HUES48 (cell line): ENCODE measurements around the gene RGMB.

Source experiments
- H3K27ac ChIP-seq: one replicate; pipeline ENCODE4 v1.7.0; 2013; ENCODE audit warnings: low read depth, low read length, inconsistent platforms
- H3K27me3 ChIP-seq: 2 replicates; pipeline ENCODE4 v1.6.1; 2013; ENCODE audit warnings: mild to moderate bottlenecking, low read length; ENCODE audit not compliant: control insufficient read depth, insufficient read depth
- H3K36me3 ChIP-seq: 2 replicates; pipeline ENCODE4 v1.6.1; 2013; ENCODE audit warnings: low read length; ENCODE audit not compliant: control insufficient read depth, insufficient read depth
- H3K4me1 ChIP-seq: 2 replicates; pipeline ENCODE4 v1.6.1; 2013; ENCODE audit warnings: mild to moderate bottlenecking, low read length; ENCODE audit not compliant: control insufficient read depth, insufficient read depth
- H3K4me3 ChIP-seq: 2 replicates; pipeline ENCODE4 v1.5.1; 2013; ENCODE audit warnings: mild to moderate bottlenecking, low read depth, low read length
- H3K9ac ChIP-seq: 2 replicates; pipeline ENCODE4 v1.6.1; 2013; ENCODE audit warnings: mild to moderate bottlenecking, low read depth, low read length, moderate library complexity
- H3K9me3 ChIP-seq: 2 replicates; pipeline ENCODE4 v1.6.1; 2013; ENCODE audit warnings: low read length; ENCODE audit not compliant: control insufficient read depth, insufficient read depth

Gene RGMB

GRCh38 chr5:98785244-98785643, 11.8 kb downstream of the RGMB start:
- H3K9ac ChIP-seq, result no peak overlapping the region
- peaks cover 65% of the 10 kb centered on the region for H3K36me3 ChIP-seq
- H3K27ac ChIP-seq, result no peak overlapping the region

GRCh38 chr5:98786191-98786853, 12.9 kb downstream of the RGMB start:
- Histone ChIP-seq H3K27me3 (no peaks in the 10 kb centered on the region), H3K27ac (no peak overlapping the region), H3K36me3 (peaks cover 54% of the 10 kb centered on the region), H3K4me1 (peaks cover 53% of the 10 kb centered on the region), H3K9ac (no peak overlapping the region), H3K9me3 (no peaks in the 10 kb centered on the region), H3K4me3 (no peak overlapping the region)

More at GRCh38 chr5:98785244-98785643, 11.8 kb downstream of the RGMB start:
- H3K27me3 ChIP-seq, result no peaks in the 10 kb centered on the region
- peaks cover 43% of the 10 kb centered on the region for H3K4me1 ChIP-seq
- H3K4me3 ChIP-seq, result no peak overlapping the region
- H3K9me3 ChIP-seq, result no peaks in the 10 kb centered on the region

GRCh38 chr5:98787131-98787719, 13.8 kb downstream of the RGMB start:
- no peak overlapping the region for H3K27ac ChIP-seq
- peaks cover 58% of the 10 kb centered on the region for H3K4me1 ChIP-seq
- H3K36me3 ChIP-seq, result peaks cover 45% of the 10 kb centered on the region
- no peak overlapping the region for H3K9ac ChIP-seq
- no peaks in the 10 kb centered on the region for H3K9me3 ChIP-seq
- H3K27me3 ChIP-seq, result no peaks in the 10 kb centered on the region
- H3K4me3 ChIP-seq, result no peak overlapping the region

- no peak overlapping the region for H3K9ac ChIP-seq
- no peak overlapping the region for H3K27ac ChIP-seq
- no peak overlapping the region for H3K4me3 ChIP-seq
- H3K36me3 ChIP-seq, result peaks cover 41% of the 10 kb centered on the region
- H3K27me3 ChIP-seq, result no peaks in the 10 kb centered on the region
- H3K9me3 ChIP-seq, result no peaks in the 10 kb centered on the region
- H3K4me1 ChIP-seq, result peaks cover 55% of the 10 kb centered on the region
These were observed 15.6 kb downstream of the RGMB start for GRCh38 chr5:98789029-98789428.

- Histone ChIP-seq H3K36me3 (peaks cover 30% of the 10 kb centered on the region), H3K4me1 (peaks cover 54% of the 10 kb centered on the region), H3K9me3 (no peaks in the 10 kb centered on the region), H3K4me3 (no peak overlapping the region), H3K27ac (no peak overlapping the region), H3K9ac (no peak overlapping the region), H3K27me3 (no peaks in the 10 kb centered on the region)
These were observed 17.6 kb downstream of the RGMB start for GRCh38 chr5:98791001-98791519.

GRCh38 chr5:98791898-98792580, 18.6 kb downstream of the RGMB start:
- H3K9ac ChIP-seq, result no peak overlapping the region
- H3K4me3 ChIP-seq, result no peak overlapping the region
- no peaks in the 10 kb centered on the region for H3K9me3 ChIP-seq
- no peaks in the 10 kb centered on the region for H3K27me3 ChIP-seq
- no peak overlapping the region for H3K27ac ChIP-seq
- peaks cover 54% of the 10 kb centered on the region for H3K4me1 ChIP-seq
- peaks cover 26% of the 10 kb centered on the region for H3K36me3 ChIP-seq

GRCh38 chr5:98793223-98793622, 19.8 kb downstream of the RGMB start:
- Histone ChIP-seq H3K36me3 (peaks cover 16% of the 10 kb centered on the region), H3K4me3 (no peak overlapping the region), H3K9me3 (no peaks in the 10 kb centered on the region), H3K9ac (no peak overlapping the region), H3K27me3 (no peaks in the 10 kb centered on the region), H3K27ac (no peak overlapping the region), H3K4me1 (peaks cover 50% of the 10 kb centered on the region)

GRCh38 chr5:98794001-98794400, 20.5 kb downstream of the RGMB start:
- no peaks in the 10 kb centered on the region for H3K27me3 ChIP-seq
- H3K4me1 ChIP-seq, result peaks cover 47% of the 10 kb centered on the region
- H3K9me3 ChIP-seq, result no peaks in the 10 kb centered on the region
- H3K4me3 ChIP-seq, result no peak overlapping the region
- no peak overlapping the region for H3K27ac ChIP-seq
- H3K9ac ChIP-seq, result no peak overlapping the region
- peaks cover 16% of the 10 kb centered on the region for H3K36me3 ChIP-seq

GRCh38 chr5:98794414-98795080, 21.1 kb downstream of the RGMB start:
- no peaks in the 10 kb centered on the region for H3K9me3 ChIP-seq
- no peaks in the 10 kb centered on the region for H3K27me3 ChIP-seq
- no peak overlapping the region for H3K9ac ChIP-seq
- H3K4me1 ChIP-seq, result peaks cover 41% of the 10 kb centered on the region
- no peak overlapping the region for H3K27ac ChIP-seq
- H3K4me3 ChIP-seq, result no peak overlapping the region
- peaks cover 16% of the 10 kb centered on the region for H3K36me3 ChIP-seq

GRCh38 chr5:98795243-98795642, 21.8 kb downstream of the RGMB start:
- Histone ChIP-seq H3K27ac (no peak overlapping the region), H3K9ac (no peak overlapping the region), H3K27me3 (no peaks in the 10 kb centered on the region), H3K9me3 (no peaks in the 10 kb centered on the region), H3K36me3 (peaks cover 16% of the 10 kb centered on the region), H3K4me1 (peaks cover 34% of the 10 kb centered on the region), H3K4me3 (no peak overlapping the region)
